K562 (cell line): ENCODE results near the gene GCHFR. TPM values are rescaled to one million over a fixed set of nuclear protein-coding genes. Genes with fewer than 3 reads are reported as not detected.
A peak's percentile ranks its signal among the peaks of the same experiment; 100 is the strongest.

Source experiments
- COPS2 ChIP-seq: fragments of 450-650 bp; conservative IDR thresholded peaks from 2 replicates; pipeline ENCODE4 v1.6.1; 2016; ENCODE audit warnings: mild to moderate bottlenecking, moderate library complexity
- CXXC5 ChIP-seq: fragments of 250-450 bp; sonication (Bioruptor Pico); IDR thresholded peaks from 2 replicates; pipeline ENCODE4 v1.8.0; 2022; ENCODE audit warnings: inconsistent platforms, mild to moderate bottlenecking, moderate library complexity
- MGA ChIP-seq: fragments of 450-650 bp; IDR thresholded peaks from 2 replicates; pipeline ENCODE4 v1.6.1; 2016; ENCODE audit warnings: mild to moderate bottlenecking, moderate library complexity
- PRMT5 ChIP-seq: sonication (generic); formaldehyde crosslinking; IDR thresholded peaks from 2 replicates; pipeline ENCODE4 v1.5.0; 2020; ENCODE audit warnings: missing genetic modification reagents
- RCOR1 ChIP-seq, 2 experiments: IDR thresholded peaks; 2 replicates each; pipeline ENCODE4 v1.6.1; 2012; ENCODE audit warnings: low read depth in 2 of 2, low read length in 2 of 2, borderline replicate concordance in 1 of 2, improper control_type of control experiment in 1 of 2
- ZNF511 ChIP-seq: sonication (generic); formaldehyde crosslinking; IDR thresholded peaks from 2 replicates; pipeline ENCODE4 v1.8.0; 2022; ENCODE audit warnings: mild to moderate bottlenecking, missing genetic modification reagents
- polyA plus RNA-seq, 8 experiments: library from polyadenylated mRNA; depleted of rRNA in 4 of 8; stranded (reverse) in 5 of 8; unstranded in 3 of 8; fragments of >200 nt; fragmentation: Nextera tagmentation in 2 of 8; fragmentation: Illumina TruSeq in 1 of 8; extraction: Ambion mirVana in 2 of 8; extraction: Trizol in 1 of 8; gene quantifications; 2 replicates each; pipeline versions ENCODE4 v1.2.1 to v1.2.3, GENCODE V29; 2011 to 2014; ENCODE audit warnings: inconsistent platforms in 1 of 8, missing spikeins in 1 of 8
- total RNA-seq, 7 experiments: library from RNA; depleted of rRNA in 6 of 7; stranded (reverse); fragments of >200 nt in 6 of 7; fragmentation: Illumina TruSeq in 2 of 7; extraction: Trizol in 2 of 7; gene quantifications; 2 replicates each; pipeline versions ENCODE4 v1.2.1 to v1.2.3, GENCODE V29; 2011 to 2021; ENCODE audit warnings: low replicate concordance in 1 of 7
- TF ChIP-seq, protein P1 (sequence below): fragments of 450-650 bp; formaldehyde crosslinking; IDR thresholded peaks from 2 replicates; pipeline ENCODE4 v1.4.0; 2020; ENCODE audit warnings: mild to moderate bottlenecking, moderate library complexity
- TF ChIP-seq, protein P2 (sequence below): sonication (generic); formaldehyde crosslinking; IDR thresholded peaks from 2 replicates; pipeline ENCODE4 v1.8.0; 2023; ENCODE audit warnings: mild to moderate bottlenecking, missing genetic modification reagents

Gene GCHFR
- total and polyA plus RNA-seq, 9 of the 15 experiments (the other 6 are each of a cell fraction or from before 2014, with no cell fraction given): 8.7 to 83.5 (median 20.8) TPM

DNA sequence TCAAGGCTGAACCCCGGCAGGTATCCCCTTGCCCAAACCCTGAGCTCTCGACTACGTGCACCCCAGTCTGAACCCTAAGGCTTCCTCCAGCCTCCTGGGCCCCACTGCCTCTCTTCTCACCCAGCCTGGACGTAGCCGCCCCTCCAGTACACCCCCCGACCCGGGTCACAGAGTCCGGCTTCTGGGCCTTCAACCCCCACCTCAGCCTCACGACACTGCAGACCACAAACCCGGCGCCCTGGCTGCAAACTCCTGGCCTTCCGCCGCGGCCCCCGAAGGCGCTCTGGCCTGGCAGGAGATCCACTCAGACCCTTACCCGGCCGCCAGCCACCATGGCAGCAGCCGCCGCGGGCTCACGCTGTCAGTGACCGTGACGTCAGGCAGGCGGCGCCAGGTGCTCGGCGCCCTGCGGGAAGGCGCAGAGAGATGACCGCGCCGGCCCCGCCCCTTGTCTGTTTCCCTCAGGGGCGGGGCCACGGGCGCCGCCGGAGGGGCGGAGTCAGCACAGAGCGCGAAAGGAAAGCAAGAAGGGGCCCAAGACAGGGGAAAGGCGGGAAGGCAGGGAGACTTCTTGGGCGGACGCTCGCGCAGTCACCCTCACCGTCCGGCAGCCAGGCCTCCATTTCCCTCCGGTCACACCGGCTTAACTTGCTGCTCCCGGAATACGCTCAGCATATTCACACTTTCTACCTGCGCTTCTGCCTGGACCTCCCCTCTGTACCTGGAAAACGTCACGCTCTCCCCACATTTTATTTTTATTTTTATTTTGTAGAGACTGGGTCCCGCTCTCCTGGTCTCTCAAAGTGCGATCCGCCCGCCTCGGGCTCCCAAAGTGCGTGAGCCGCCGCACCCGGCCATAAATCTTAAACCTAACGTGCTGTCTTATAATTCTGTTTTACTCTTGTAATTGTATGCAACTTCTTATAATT lies 8.7 kb upstream of the GCHFR start, which contains the start of gene RMDN3 (continued):
- no peak; the same call in none of the 2 replicates for TF ChIP-seq MGA
- no peak for TF ChIP-seq ZNF511 (CRISPR knock-in tag)
- no peak for TF ChIP-seq COPS2
- peak; percentile 91 for TF ChIP-seq CXXC5 (CRISPR knock-in tag)
- TF ChIP-seq, protein P1, sequence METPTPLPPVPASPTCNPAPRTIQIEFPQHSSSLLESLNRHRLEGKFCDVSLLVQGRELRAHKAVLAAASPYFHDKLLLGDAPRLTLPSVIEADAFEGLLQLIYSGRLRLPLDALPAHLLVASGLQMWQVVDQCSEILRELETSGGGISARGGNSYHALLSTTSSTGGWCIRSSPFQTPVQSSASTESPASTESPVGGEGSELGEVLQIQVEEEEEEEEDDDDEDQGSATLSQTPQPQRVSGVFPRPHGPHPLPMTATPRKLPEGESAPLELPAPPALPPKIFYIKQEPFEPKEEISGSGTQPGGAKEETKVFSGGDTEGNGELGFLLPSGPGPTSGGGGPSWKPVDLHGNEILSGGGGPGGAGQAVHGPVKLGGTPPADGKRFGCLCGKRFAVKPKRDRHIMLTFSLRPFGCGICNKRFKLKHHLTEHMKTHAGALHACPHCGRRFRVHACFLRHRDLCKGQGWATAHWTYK (CRISPR knock-in tag): no peak
- no peak for TF ChIP-seq PRMT5 (CRISPR knock-in tag)
- TF ChIP-seq RCOR1 (IDR thresholded peaks at IDR 0.05; ENCODE audit: borderline replicate concordance in 1 of 2, low read depth in 2 of 2, low read length in 2 of 2): no peak
- TF ChIP-seq, protein P2, sequence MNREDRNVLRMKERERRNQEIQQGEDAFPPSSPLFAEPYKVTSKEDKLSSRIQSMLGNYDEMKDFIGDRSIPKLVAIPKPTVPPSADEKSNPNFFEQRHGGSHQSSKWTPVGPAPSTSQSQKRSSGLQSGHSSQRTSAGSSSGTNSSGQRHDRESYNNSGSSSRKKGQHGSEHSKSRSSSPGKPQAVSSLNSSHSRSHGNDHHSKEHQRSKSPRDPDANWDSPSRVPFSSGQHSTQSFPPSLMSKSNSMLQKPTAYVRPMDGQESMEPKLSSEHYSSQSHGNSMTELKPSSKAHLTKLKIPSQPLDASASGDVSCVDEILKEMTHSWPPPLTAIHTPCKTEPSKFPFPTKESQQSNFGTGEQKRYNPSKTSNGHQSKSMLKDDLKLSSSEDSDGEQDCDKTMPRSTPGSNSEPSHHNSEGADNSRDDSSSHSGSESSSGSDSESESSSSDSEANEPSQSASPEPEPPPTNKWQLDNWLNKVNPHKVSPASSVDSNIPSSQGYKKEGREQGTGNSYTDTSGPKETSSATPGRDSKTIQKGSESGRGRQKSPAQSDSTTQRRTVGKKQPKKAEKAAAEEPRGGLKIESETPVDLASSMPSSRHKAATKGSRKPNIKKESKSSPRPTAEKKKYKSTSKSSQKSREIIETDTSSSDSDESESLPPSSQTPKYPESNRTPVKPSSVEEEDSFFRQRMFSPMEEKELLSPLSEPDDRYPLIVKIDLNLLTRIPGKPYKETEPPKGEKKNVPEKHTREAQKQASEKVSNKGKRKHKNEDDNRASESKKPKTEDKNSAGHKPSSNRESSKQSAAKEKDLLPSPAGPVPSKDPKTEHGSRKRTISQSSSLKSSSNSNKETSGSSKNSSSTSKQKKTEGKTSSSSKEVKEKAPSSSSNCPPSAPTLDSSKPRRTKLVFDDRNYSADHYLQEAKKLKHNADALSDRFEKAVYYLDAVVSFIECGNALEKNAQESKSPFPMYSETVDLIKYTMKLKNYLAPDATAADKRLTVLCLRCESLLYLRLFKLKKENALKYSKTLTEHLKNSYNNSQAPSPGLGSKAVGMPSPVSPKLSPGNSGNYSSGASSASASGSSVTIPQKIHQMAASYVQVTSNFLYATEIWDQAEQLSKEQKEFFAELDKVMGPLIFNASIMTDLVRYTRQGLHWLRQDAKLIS (CRISPR knock-in tag): no peak
